Hindlimb muscle (tissue), 1 donor: ENCODE measurements around the gene LARGE1. TPM values are rescaled to one million over a fixed set of nuclear protein-coding genes. Genes with fewer than 3 reads are reported as not detected.
"Not testable (repeated sequence)": the region's sequence is repeated elsewhere in the genome, so short reads cannot be mapped to it uniquely, and the experiment has no call there.

Experiments
- DNase-seq: peaks from one replicate; pipeline ENCODE4 v3.0.0-alpha.2; 2013
- polyA plus RNA-seq: library from polyadenylated mRNA; unstranded; fragments of 120-200 nt; gene quantifications from one replicate; pipeline ENCODE4 v1.2.1, GENCODE V29; 2013; ENCODE audit not compliant: insufficient read length

Gene LARGE1
- polyA plus RNA-seq, 1 donor = 8.7 TPM

- no peak for DNase-seq
Observed at GRCh38 chr22:33589297-33589696, 331.0 kb downstream of the LARGE1 start.

DNA sequence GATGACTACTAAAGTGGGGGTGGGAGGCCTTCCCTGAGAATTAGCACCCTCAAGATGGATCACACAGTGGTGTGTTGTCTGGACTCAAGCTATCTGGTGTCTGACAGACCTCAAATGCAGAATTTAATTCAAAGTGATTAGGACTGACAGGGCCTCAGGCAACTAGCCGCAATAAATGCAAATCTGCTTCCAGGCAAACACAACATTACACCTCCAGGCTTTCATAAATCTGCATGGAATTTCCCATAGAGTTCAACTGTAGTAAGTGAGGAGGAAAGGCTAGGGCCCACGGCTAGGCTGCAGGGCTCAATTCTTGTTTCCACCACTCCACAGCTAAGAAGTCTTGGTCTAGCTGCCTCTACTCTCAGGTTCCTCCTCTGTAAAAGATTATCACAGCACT, 331.4 kb downstream of the LARGE1 start:
- no peak for DNase-seq

GRCh38 chr22:33584152-33584551, 336.1 kb downstream of the LARGE1 start:
- DNase-seq = no peak

DNA sequence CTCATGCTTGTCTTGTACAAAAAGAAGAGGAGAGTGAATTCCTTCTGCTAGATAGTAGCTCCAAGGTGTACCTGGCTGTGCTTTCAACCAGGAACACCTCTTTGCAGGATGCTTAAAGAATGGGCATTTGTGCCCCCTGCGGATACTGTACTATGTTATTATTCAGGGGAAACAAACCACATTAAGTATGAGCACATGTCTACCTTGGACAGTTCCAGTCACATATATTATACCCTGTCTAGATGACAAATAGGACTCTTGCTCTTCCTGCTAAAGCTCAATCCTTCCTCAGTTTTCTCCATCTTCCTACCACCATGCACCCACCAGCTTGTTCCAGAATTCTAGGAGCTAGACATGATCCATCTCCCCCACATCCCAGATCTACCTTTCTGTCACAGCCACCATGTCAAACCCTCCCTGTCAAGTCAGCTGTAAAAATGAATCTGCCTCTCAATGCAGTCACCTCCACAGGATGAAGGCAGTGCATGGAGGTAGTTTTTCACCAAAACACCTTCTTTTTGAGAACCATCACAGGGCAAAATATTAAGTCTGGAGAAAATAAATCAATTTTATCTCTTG, 337.4 kb downstream of the LARGE1 start:
- no peak for DNase-seq

GRCh38 chr22:33580310-33580709, 340.0 kb downstream of the LARGE1 start:
- DNase-seq = no peak

DNA sequence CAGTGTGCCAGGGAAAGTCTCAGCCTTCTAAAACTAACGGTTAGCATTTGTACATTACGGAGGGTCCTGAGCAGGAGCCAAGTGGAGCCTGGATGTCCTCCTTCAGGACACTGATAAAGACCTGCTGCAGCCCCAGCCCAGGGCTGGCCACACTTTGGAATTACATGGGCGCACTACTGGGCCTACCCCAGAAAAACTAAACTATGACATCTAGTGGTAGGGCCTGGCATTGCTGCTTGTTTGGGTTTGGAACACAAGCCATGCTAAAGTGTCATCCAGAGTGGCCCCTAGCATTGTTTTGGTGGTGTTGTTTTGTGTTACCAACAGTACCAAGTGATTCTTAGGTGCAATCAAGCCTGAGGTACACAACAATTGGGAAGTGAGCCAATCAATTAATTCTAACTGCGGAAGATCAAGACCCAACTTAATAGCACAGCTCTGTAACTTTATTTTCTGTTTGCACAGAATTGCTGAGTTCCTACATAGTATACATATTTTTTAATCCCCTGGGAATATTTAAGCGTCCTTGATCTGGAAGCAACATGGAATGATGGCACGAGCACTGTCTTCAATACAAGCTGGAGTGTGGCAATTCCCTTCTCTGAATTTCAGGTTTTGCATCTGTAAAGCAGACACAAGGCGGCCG, 340.7 kb downstream of the LARGE1 start:
- DNase-seq = no peak

- DNase-seq = no peak
Observed at GRCh38 chr22:33578752-33579151, 341.5 kb downstream of the LARGE1 start.

DNA sequence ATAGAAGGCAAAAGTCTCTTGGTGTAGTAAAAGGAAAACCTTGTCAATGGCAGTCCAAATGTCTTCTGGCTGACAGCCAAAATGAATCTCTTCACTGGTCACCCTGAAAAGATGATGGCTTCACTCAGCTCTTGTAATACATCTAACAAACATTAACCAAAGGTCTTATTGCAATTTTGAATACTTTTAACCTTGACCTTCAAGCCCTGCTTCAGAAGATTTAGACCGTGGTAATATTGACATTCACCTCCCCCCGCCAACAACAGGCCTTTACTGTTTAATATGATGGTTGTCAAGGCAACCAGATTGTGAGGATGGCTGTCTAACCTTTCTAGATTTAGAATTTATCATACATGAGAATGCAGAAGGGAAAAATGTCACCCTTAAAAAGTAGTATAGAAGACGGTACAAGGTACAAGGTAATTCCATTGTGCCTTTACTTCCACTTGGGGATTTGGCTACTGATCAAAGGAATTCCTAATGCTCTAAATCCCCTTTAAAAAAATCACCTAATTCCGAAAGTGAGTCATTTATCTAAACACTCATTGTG, 342.3 kb downstream of the LARGE1 start:
- DNase-seq = no peak

- DNase-seq = no peak
Observed at GRCh38 chr22:33576205-33576604, 344.1 kb downstream of the LARGE1 start.

- no peak for DNase-seq
Observed at GRCh38 chr22:33575771-33576170, 344.5 kb downstream of the LARGE1 start.

- DNase-seq = no peak
Observed at GRCh38 chr22:33575041-33575440, 345.2 kb downstream of the LARGE1 start.

- DNase-seq = no peak
Observed at GRCh38 chr22:33573479-33573878, 346.8 kb downstream of the LARGE1 start.

DNA sequence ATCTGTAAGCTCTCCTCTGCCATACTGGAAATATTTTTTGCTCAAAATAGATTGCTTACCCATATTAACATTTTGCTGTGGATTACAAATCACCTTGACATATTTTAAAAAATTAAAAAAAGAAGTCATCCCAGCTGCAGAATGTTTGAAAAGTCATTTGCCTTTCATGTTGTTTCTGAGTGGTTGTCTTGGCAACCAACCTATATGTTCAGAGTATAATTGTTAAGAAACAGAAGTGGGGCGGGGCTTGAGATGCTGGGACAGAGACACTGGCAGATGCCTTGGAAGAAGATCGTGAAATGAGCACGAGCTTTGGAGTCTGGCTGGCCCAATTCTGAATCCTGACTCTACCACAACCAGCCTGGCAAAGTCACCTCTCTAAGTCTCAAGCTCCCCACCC, 348.2 kb downstream of the LARGE1 start:
- no peak for DNase-seq

DNA sequence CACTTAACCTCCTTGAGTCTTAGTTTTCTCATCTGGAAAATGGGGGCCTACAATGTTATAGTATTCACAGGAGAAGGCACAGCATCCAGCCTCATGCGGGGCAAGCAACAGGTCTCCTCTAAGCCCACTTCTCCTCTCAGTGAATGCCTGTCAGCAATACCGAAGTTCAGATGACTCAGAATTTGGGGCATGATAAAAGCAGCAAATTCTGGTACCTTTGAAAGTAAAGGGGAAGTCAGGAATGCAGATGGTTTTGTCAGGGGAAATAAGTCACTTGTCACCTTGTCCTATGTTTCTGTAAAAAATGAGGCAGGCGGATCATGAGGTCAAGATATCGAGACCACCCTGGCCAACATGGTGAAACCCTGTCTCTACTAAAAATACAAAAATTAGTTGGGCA, 350.2 kb downstream of the LARGE1 start:
- DNase-seq = no peak

- DNase-seq = no peak
Observed at GRCh38 chr22:33569559-33569958, 350.7 kb downstream of the LARGE1 start.

DNA sequence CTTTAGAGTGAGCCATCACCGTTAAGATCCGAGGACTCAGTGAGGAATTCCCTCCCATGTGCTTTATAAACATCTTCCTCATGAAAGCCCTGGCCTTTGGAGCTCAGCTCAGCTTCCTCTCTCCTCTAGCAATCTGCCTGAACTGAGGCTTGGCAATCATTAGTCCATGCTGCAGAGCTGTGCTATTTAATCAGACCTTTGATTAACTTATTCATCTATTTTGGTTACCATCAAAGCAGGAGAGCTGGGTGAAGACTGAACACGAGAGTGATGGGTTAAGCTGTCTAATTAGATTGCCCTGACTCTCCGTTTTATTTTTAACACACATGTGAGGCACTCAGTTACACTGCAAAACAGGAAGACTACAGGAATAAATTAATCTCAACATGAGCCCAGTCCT, 351.3 kb downstream of the LARGE1 start:
- no peak for DNase-seq

DNA sequence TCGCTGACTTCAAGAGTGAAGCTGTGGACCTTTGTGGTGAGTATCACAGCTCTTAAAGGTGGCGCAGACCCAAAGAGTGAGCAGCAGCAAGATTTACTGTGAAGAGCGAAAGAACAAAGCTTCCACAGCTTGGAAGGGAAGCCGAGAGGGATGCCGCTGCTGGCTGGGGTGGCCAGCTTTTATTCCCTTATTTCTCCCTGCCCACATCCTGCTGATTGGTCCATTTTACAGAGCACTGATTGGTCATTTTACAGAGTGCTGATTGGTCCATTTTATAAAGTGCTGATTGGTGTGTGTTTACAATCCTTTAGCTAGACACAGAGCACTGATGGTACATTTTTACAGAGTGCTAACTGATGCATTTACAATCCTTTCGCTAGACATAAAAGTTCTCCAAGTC, 353.8 kb downstream of the LARGE1 start:
- DNase-seq = not testable (repeated sequence)

GRCh38 chr22:33565580-33565995, 354.7 kb downstream of the LARGE1 start:
- no peak for DNase-seq

- no peak for DNase-seq
Observed at GRCh38 chr22:33564683-33565082, 355.6 kb downstream of the LARGE1 start.

DNA sequence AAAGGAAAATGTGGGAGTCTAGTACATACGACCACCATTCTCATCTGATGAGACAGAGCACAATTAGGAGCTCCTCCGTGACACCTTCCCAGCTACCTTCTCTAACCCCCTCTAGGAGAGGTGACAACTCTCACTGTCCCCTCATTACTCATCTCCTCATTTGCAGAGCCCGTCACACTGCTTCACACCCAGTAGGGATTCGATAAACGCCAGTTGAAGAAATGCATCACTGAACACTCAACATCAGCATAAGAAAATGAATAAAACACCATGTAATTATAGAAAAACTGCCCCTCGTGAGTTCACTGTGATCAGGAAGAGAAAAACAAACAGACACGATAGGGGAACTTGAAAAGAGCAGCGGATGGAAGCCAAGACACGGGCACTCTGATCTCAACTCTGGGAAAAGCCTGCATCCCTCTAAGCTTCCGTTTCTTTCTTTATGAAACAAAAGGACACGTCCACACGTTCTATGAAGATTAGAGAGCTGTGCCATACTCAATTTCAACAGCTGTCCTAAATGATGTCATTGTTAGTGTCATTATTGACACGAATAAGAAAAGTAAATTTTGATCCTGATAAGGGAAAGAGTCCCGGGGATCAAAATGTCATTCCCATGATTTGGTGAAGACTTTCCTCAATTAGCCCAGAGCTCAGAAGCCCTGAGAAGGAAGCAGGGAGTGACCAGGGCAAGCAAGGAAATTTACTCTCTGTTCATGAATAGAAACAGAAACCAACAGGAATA, 356.9 kb downstream of the LARGE1 start:
- no peak for DNase-seq

DNA sequence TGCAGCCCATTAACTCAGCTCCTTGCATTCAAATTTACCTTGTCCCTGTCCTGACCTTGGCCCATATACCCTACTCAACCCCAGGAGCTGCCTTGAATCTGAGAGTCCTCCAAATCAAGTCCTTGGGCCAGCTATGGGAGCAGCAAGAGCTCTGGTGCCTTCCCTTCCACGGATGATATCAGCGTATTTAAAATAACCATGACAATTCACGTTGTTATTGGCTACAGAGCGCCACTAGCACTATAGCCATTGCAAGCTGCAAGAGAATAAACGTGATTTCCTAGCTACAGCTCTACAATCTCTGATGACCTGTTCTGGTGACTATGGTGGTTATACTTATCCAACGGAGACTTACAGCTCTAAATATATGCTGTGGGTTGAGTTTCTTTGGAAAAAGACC, 357.8 kb downstream of the LARGE1 start:
- no peak for DNase-seq

GRCh38 chr22:33561149-33561807, 359.0 kb downstream of the LARGE1 start:
- no peak for DNase-seq

DNA sequence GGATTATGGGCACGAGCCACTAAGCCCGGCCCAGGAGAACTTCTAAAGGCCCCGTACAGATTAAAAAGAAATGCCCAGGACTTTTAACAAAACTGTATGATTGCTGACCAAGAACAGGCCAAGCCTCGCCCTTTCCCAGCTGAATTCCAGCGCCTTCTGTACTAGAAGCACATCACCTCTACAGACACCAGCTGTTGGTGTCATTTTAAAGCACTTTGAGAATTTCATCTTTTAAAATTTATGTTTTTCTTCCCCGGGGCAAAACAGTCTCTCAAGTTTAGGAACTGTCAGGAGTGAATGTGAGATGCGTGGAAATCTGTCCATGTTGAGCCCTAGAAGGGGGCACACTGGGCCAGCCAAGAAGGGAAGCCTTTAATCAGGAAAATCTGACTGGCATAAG, 362.4 kb downstream of the LARGE1 start:
- DNase-seq = no peak
